OCI-LY3 (cell line): ENCODE results near the gene LMTK2.

Experiments
- EZH2phosphoT487 ChIP-seq: fragments of 200-600 bp; shearing (Covaris generic); IDR thresholded peaks from 2 replicates; pipeline ENCODE4 v1.6.1; 2018; ENCODE audit warnings: antibody characterized with exemption, mixed run types, low read depth
- TF ChIP-seq, protein P1 (sequence below): fragments of 200-600, 300-600 bp; sonication (generic); IDR thresholded peaks from 2 replicates; pipeline ENCODE4 v1.5.1; 2014; ENCODE audit warnings: antibody characterized with exemption, low read length, low read depth

GRCh38 chr7:98210513-98211220, 104.0 kb downstream of the LMTK2 start:
- TF ChIP-seq, protein P1, sequence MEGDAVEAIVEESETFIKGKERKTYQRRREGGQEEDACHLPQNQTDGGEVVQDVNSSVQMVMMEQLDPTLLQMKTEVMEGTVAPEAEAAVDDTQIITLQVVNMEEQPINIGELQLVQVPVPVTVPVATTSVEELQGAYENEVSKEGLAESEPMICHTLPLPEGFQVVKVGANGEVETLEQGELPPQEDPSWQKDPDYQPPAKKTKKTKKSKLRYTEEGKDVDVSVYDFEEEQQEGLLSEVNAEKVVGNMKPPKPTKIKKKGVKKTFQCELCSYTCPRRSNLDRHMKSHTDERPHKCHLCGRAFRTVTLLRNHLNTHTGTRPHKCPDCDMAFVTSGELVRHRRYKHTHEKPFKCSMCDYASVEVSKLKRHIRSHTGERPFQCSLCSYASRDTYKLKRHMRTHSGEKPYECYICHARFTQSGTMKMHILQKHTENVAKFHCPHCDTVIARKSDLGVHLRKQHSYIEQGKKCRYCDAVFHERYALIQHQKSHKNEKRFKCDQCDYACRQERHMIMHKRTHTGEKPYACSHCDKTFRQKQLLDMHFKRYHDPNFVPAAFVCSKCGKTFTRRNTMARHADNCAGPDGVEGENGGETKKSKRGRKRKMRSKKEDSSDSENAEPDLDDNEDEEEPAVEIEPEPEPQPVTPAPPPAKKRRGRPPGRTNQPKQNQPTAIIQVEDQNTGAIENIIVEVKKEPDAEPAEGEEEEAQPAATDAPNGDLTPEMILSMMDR: no peak
- no peak for TF ChIP-seq EZH2phosphoT487
